OCI-LY1 (cell line): Measurements from ENCODE around the gene CACNA1H.
"Not testable (repeated sequence)": the region's sequence is repeated elsewhere in the genome, so short reads cannot be mapped to it uniquely, and the experiment has no call there.

Source experiments
- CTCF ChIP-seq: fragments of 200-600 bp; sonication (generic), shearing (Covaris generic); IDR thresholded peaks from 2 replicates; pipeline ENCODE4 v1.5.1; 2017; ENCODE audit warnings: mild to moderate bottlenecking, antibody characterized with exemption, low read length, moderate library complexity, mixed read lengths
- EZH2 ChIP-seq: fragments of 200-600 bp; sonication (generic), shearing (Covaris generic); IDR thresholded peaks from 2 replicates; pipeline ENCODE4 v1.8.0; 2017; ENCODE audit warnings: borderline replicate concordance, mixed run types, mild to moderate bottlenecking, antibody characterized with exemption, low read length, moderate library complexity, mixed read lengths

- TF ChIP-seq CTCF, EZH2: not testable (repeated sequence)
Observed at GRCh38 chr16:1249031-1249755, 96.3 kb downstream of the CACNA1H start.
